ENCODE data around the gene FBXO33.

DNA sequence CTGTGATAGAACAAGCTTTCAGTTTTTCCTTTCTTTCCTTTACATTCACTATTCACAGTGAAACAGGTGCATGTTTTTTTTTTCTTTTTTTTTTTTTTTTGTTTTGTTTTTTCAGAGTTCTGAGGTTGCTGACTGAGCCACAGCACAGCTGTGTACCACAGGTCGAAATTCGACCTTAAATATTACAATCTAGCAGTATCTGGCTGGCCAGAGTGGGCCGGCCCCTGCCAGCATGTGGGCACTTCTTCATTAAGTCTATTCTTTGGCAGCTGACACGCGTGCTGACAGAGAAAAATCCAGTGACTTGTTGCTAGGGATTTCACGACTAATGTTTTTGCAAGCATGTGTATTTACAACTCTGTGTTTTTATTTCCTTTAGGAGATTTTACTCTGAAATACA is 33.9 kb downstream of the FBXO33 start:
- TF ChIP-seq, protein P1, sequence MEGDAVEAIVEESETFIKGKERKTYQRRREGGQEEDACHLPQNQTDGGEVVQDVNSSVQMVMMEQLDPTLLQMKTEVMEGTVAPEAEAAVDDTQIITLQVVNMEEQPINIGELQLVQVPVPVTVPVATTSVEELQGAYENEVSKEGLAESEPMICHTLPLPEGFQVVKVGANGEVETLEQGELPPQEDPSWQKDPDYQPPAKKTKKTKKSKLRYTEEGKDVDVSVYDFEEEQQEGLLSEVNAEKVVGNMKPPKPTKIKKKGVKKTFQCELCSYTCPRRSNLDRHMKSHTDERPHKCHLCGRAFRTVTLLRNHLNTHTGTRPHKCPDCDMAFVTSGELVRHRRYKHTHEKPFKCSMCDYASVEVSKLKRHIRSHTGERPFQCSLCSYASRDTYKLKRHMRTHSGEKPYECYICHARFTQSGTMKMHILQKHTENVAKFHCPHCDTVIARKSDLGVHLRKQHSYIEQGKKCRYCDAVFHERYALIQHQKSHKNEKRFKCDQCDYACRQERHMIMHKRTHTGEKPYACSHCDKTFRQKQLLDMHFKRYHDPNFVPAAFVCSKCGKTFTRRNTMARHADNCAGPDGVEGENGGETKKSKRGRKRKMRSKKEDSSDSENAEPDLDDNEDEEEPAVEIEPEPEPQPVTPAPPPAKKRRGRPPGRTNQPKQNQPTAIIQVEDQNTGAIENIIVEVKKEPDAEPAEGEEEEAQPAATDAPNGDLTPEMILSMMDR (IDR thresholded peaks at IDR 0.05), result no peak
- TF ChIP-seq POLR2A (IDR thresholded peaks at IDR 0.05), result no peak
